GM18517 (cell line): ENCODE results near the gene MYO5A.
A peak's percentile ranks its signal among the peaks of the same experiment; 100 is the strongest.

Experiments used
- ATAC-seq: cut with Tn5 transposase; IDR thresholded peaks from one replicate; pipeline ENCODE4 v1.9.1; 2021; ENCODE audit warnings: mild to moderate bottlenecking, moderate library complexity; ENCODE audit not compliant: unreplicated experiment

MYO5A gene

DNA sequence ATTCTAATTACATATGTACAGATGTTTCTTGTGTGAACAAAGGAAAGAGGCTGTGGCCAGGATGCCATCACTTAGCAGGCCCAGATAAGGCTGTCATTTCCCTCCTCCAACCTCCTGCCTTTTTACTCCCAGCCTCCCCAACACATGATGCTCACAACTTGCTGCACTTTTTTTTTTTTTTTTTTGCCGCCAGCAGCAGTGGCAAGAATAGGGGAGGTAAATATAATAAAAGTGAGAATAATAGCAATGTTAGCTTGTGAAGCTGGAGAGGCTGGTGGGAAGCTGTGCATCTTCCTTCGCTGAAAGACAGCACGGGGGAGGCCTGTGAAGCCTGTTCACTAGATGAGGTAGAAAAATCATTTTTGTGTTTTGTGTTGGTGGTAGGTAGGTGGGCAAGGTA is 190.6 kb downstream of the MYO5A start:
- no peak for ATAC-seq

GRCh38 chr15:52337198-52337853 is 191.4 kb downstream of the MYO5A start:
- ATAC-seq = no peak

DNA sequence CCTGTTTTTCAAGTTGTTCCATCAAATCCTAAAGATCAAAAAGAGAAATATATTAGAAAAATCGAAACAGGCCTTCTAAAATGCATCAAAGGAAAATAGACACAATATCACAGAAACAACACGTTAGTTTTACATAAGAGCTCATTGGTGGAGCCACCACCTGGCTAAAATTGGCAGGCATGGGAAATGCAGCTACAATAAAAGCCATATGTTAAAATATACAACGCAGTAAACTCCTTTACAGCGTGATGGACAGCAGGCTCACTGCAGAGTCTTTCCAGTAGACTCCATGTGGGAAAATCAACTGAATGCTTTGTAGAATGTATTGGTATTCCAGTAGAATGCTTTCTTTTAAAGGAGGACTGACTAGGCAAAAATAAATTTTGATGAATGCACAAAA is 192.2 kb downstream of the MYO5A start:
- ATAC-seq = no peak

DNA sequence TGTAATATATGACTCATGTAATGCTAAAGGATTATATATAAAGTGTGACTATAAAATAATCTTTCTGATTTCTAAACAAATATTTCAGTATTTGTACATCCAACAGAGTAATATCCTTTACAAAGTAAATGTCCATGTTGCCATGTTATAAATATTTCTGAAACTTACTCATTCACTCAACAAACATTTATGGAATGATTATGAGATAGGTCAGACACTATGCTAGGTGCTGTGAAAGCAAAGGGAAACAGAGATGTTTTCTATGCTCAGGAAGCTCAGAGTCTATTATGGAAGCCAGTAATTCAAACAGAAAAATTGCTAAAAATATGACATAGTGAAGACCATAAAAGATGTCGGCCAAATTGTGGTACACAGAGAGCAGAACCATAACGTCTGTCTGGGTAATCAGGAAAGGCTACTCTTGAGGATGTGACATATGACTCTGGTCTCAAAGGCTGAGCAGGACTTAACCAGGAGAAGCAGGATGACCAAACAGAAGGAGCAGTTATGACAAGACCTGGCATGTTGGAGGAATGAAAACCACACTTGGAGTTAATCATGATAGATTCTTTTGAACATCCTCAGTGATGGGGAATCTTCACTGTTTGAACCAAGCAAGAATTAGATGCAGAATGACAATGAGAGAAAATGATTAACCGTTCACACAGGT is 194.1 kb downstream of the MYO5A start:
- no peak for ATAC-seq

- ATAC-seq = peak; percentile 82
Observed at GRCh38 chr15:52331490-52332240, 197.0 kb downstream of the MYO5A start.

DNA sequence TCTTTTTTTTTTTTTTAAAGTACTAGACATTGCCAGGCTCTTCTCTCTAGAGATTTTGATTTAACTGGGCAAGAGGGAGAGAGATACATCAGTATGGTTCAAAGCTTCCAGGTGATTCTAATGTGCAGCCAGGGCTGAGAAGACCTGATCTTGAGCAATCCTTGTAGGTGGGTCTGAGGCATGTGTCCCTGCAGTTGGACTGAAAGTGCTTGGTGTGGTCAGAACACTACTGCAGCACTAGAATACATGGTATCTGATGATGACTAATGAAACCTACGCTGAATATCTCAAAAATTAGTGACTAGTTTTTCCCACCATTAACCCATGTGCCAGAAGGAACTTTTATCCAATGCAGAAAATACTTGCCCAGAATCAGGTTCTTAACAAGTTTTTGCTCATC is 198.7 kb downstream of the MYO5A start:
- no peak for ATAC-seq

- no peak for ATAC-seq
Observed at GRCh38 chr15:52329150-52329549, 199.5 kb downstream of the MYO5A start.

DNA sequence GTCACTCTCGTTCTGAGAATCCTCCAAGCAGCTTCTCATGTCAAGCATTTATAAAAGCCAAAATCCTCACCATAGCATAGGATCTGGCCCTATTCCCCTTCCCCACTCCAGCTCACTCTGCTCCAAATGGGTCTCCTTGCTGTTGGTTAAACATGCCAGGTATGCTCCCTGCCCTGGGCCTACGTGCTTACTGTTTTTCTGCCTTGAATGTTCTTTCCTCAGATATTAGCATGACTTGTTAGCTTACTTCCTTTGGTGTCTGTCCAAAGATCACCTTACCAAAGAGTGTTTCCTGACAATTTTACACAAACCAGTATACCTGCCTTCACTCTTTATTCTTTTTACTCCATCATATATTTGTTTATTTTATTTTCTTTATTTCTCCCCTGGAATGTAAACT is 200.0 kb downstream of the MYO5A start:
- ATAC-seq = no peak

- no peak for ATAC-seq
Observed at GRCh38 chr15:52326756-52327155, 201.9 kb downstream of the MYO5A start.

DNA sequence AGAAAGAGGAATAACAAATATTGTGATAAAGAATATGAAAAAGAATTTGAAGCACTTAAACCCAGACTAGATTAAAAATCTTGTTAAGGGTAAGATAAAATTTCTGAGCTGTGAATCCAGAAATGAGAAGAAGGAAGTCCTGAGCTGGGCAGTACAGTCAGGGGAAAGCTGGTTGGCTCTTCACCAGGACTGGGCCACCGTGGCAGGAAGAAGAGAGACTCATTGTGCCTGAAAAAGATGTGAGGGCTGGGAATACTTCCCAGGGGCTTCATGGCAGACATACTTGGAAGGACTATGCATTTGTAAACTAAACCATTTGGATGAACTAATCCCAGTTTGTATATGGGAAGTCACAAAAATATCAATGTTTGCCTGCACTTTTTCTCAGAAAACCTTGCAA is 204.6 kb downstream of the MYO5A start:
- ATAC-seq = no peak

DNA sequence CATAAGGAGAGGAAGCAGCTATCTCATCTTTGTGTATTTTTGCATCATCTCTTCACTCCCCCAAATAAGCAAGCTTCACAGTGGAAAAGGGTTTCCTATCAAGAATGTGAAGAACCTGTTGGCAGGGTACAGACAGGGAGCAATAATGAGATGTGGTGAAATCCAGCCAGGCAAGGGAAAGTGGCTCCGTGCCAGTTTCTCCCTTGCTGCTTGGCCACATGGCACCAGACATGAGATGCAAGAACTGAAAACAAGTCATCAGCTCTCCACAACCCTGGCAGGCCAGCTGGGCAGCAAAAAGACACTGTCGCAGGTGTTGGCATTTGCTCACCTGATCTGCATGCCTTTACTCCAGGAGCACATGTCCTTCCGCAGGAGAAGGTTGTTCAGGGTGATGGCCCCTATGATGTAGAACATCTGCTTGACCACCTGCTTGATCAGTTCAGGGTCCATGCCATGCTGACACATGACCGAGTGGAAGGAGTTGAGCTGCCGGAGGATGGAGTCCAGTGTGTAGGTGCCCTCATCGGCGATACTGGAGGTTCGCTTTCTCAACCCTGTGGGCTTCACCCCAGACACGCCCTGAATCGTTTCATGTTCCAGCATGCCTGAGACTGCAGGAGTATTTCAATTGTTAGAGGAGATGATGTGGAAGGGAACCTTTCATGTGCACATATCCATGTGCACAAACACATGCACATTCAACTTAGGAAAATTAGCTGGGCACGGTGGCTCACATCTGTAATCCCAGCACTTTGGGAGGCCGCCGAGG is 209.8 kb downstream of the MYO5A start:
- no peak for ATAC-seq

DNA sequence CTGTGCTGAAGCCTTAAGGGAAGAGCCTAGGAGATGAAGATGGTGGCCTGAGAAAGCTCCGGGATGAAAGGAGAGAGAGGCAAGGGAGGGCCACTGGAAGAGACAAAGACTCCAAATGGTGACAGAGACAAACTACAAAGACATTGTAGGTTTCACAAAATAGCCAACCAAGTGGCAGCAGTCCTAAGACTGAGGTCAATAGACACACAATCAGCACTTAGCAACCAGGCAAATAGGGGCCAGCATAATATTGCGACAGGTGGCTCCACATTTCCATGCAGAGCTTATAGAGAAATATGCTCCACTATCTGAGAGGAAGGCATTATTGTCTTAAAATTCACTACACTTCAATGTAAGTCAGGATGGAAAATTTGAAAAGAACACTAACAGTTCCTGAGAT is 211.0 kb downstream of the MYO5A start:
- no peak for ATAC-seq

DNA sequence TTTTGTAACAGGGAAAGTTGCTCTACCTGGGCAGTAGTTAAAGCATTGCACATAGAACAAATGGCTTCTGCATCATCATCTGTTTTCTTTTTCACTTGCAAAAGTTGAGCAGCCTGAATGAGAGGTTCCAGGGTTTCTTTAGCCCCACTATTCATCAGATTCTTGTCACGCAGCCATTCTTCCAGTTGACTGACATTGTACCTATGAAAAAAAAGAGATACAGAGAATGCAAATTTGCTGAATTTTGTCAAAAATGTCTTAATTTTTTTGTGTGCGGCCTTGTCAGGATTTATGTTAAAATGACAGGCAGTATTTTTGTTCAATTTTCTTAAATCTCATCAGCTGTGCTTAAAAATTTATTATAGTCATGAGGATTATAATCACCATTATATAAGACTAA is 211.7 kb downstream of the MYO5A start:
- ATAC-seq = no peak

GRCh38 chr15:52309154-52309548 is 219.5 kb downstream of the MYO5A start:
- peak; percentile 55 for ATAC-seq

GRCh38 chr15:52308446-52309153 is 220.1 kb downstream of the MYO5A start:
- ATAC-seq = peak; percentile 72

- no peak for ATAC-seq
Observed at GRCh38 chr15:52307847-52308246, 220.8 kb downstream of the MYO5A start.

DNA sequence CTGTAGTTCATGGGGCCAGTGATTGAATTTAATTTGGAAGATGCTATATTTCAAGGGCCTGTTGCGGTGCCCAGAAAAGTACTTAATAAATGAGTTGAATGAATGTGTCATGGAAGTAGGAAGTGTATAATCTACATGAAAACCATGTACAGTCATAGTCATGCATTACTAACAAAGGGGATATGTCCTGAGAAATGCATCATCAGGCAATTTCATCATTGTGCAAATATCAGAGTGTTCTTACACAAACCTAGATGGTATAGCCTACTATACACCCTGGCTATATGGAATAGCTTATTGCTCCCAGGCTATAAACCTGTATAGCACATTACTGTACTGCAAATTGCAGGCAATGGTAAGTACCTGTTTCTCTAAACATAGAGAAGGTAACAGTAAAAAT is 222.4 kb downstream of the MYO5A start:
- ATAC-seq = no peak

GRCh38 chr15:52303093-52303772 is 225.4 kb downstream of the MYO5A start:
- ATAC-seq = no peak

- no peak for ATAC-seq
Observed at GRCh38 chr15:52301265-52301847, 227.3 kb downstream of the MYO5A start.
